Measurements from ENCODE around the gene CCRL2. TPM values are rescaled to one million over a fixed set of nuclear protein-coding genes. Genes with fewer than 3 reads are reported as not detected.

CCRL2 gene
- total and polyA plus RNA-seq, 12 donors, result 0.60 to 6.8 (median 1.9) TPM

- Histone ChIP-seq H3K36me3 (replicated peaks in 1 of 2) (no peaks in the 10 kb centered on the region), H3K27me3 (peaks cover 12% of the 10 kb centered on the region), H3K9me3 (replicated peaks in 1 of 3) (no peaks in the 10 kb centered on the region), H3K4me3 (no peak overlapping the region), H3K4me1 (replicated peaks in 1 of 2) (peaks cover 3 to 6% of the 10 kb centered on the region in 2 donors), H3K27ac (no peak overlapping the region)
- WGBS, 4 donors, result 64 to 76% (median 70%) methylated on average over 3 of the region's 3 CpGs
- TF ChIP-seq POLR2A (IDR thresholded peaks at IDR 0.05) (no peak), CTCF (IDR thresholded peaks at IDR 0.05) (no peak)
- intact Hi-C loops (cut with DNase I), result loop anchor here in 1 of 2 donors (10.0 kb wide), 1 partner anchor 290 kb away; no protein-coding TSS in a partner anchor
- DNase-seq, result no peak
These were observed 32.3 kb upstream of the CCRL2 start for GRCh38 chr3:46374755-46375154.

GRCh38 chr3:46375218-46375617, 31.8 kb upstream of the CCRL2 start:
- no peaks in the 10 kb centered on the region for H3K36me3 ChIP-seq (replicated peaks in 1 of 2)
- intact Hi-C loops (cut with DNase I), result loop anchor here in 1 of 2 donors (10.0 kb wide), 1 partner anchor 290 kb away; no protein-coding TSS in a partner anchor
- peaks cover 3 to 6% of the 10 kb centered on the region in 2 donors for H3K4me1 ChIP-seq (replicated peaks in 1 of 2)
- WGBS, 4 donors, result 59 to 74% (median 63%) methylated on average over 2 of the region's 2 CpGs
- H3K9me3 ChIP-seq (replicated peaks in 1 of 3), result no peaks in the 10 kb centered on the region
- H3K27ac ChIP-seq, result no peak overlapping the region
- DNase-seq, result no peak
- H3K27me3 ChIP-seq, result peaks cover 12% of the 10 kb centered on the region
- no peak overlapping the region for H3K4me3 ChIP-seq
- TF ChIP-seq CTCF (IDR thresholded peaks at IDR 0.05) (no peak), POLR2A (IDR thresholded peaks at IDR 0.05) (no peak)

GRCh38 chr3:46375814-46376213, 31.2 kb upstream of the CCRL2 start:
- intact Hi-C loops (cut with DNase I), result loop anchor here in 1 of 2 donors (10.0 kb wide), 1 partner anchor 291 kb away; no protein-coding TSS in a partner anchor
- 20 to 26% (median 25%) methylated on average over 2 of the region's 2 CpGs for WGBS, 4 donors

GRCh38 chr3:46378426-46378942, 28.6 kb upstream of the CCRL2 start:
- H3K27me3 ChIP-seq, result peaks cover 4% of the 10 kb centered on the region
- WGBS, 4 donors, result 35 to 41% (median 39%) methylated on average over 8 of the region's 8 CpGs
- TF ChIP-seq CTCF (IDR thresholded peaks at IDR 0.05), result peak; percentile 25 to 59 (median 56)
- no peak for TF ChIP-seq POLR2A (IDR thresholded peaks at IDR 0.05)
- no peak overlapping the region for H3K4me3 ChIP-seq
- H3K36me3 ChIP-seq (replicated peaks in 1 of 2), result no peaks in the 10 kb centered on the region
- H3K9me3 ChIP-seq (replicated peaks in 1 of 3), result no peaks in the 10 kb centered on the region
- peak; percentile 49 to 78 (median 61) for DNase-seq
- no peaks in the 10 kb centered on the region for H3K4me1 ChIP-seq (replicated peaks in 1 of 2)
- intact Hi-C loops (cut with DNase I), result loop anchor here in 1 of 2 donors (10.0 kb wide), 1 partner anchor 294 kb away; no protein-coding TSS in a partner anchor
- H3K27ac ChIP-seq, result no peak overlapping the region

More at GRCh38 chr3:46375814-46376213, 31.2 kb upstream of the CCRL2 start:
- Histone ChIP-seq H3K27me3 (peaks cover 12% of the 10 kb centered on the region), H3K4me3 (no peak overlapping the region), H3K27ac (no peak overlapping the region), H3K36me3 (replicated peaks in 1 of 2) (no peaks in the 10 kb centered on the region), H3K9me3 (replicated peaks in 1 of 3) (no peaks in the 10 kb centered on the region), H3K4me1 (replicated peaks in 1 of 2) (peaks cover 0 to under 1% of the 10 kb centered on the region in 2 donors)
- no peak for DNase-seq
- no peak for TF ChIP-seq CTCF (IDR thresholded peaks at IDR 0.05)
- TF ChIP-seq POLR2A (IDR thresholded peaks at IDR 0.05), result no peak
